Endothelial cell of umbilical vein (primary cell): ENCODE data around the gene DNAH10.

Source experiments
- EZH2 ChIP-seq: IDR thresholded peaks from 2 replicates; pipeline ENCODE4 v1.6.1; 2012; ENCODE audit warnings: borderline replicate concordance, low read depth, mild to moderate bottlenecking, moderate library complexity, low read length, inconsistent platforms; ENCODE audit not compliant: severe bottlenecking
- GATA2 ChIP-seq: IDR thresholded peaks from 2 replicates; pipeline ENCODE4 v1.7.0; 2011; ENCODE audit warnings: low read depth, mild to moderate bottlenecking, moderate library complexity, mixed read lengths, low read length; ENCODE audit not compliant: insufficient read length, insufficient read depth
- JUN ChIP-seq: IDR thresholded peaks from 2 replicates; pipeline ENCODE4 v1.6.1; 2011; ENCODE audit warnings: borderline replicate concordance, low read depth; ENCODE audit not compliant: insufficient read length, insufficient read depth
- MYC ChIP-seq: IDR thresholded peaks from one replicate; pipeline ENCODE4 v1.6.1; 2011; ENCODE audit warnings: mild to moderate bottlenecking, low read depth, low read length
- POLR2A ChIP-seq: IDR thresholded peaks from 2 replicates; pipeline ENCODE4 v1.6.1; 2012; ENCODE audit warnings: low read depth, mild to moderate bottlenecking, control low read depth, low read length
- TF ChIP-seq, protein P1 (sequence below), 2 donors: IDR thresholded peaks; 1 replicate in 1 of 2; 2 replicates in 1 of 2; pipeline ENCODE4 v1.5.1; 2011; ENCODE audit warnings: low read length in 2 of 2, mild to moderate bottlenecking in 2 of 2, moderate library complexity in 2 of 2, control low read depth in 1 of 2, inconsistent platforms in 1 of 2, low read depth in 1 of 2; ENCODE audit not compliant: insufficient read depth in 1 of 2; ENCODE audit errors: extremely low read depth in 1 of 2

DNA sequence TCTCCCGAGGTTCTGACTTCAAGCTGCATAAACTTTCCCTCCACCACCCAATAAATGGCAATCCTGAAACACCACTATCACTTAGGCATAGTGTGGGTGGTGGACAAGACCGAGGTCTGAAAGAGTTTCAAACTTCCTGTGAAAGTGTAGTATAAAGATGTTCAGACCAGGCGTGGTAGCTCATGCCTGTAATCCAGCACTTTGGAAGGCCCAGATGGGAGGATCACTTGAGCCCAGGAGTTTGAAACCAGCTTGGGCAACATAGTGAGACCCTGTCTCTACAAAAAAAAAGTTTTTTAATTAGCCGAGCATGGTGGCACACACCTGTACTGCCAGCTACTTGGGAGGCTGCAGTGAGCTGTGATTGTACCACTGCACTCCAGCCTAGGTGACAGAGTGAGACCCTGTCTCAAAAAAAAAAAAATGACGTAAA lies 148.7 kb downstream of the DNAH10 start:
- TF ChIP-seq EZH2: no peak
- no peak for TF ChIP-seq POLR2A
- TF ChIP-seq, protein P1, sequence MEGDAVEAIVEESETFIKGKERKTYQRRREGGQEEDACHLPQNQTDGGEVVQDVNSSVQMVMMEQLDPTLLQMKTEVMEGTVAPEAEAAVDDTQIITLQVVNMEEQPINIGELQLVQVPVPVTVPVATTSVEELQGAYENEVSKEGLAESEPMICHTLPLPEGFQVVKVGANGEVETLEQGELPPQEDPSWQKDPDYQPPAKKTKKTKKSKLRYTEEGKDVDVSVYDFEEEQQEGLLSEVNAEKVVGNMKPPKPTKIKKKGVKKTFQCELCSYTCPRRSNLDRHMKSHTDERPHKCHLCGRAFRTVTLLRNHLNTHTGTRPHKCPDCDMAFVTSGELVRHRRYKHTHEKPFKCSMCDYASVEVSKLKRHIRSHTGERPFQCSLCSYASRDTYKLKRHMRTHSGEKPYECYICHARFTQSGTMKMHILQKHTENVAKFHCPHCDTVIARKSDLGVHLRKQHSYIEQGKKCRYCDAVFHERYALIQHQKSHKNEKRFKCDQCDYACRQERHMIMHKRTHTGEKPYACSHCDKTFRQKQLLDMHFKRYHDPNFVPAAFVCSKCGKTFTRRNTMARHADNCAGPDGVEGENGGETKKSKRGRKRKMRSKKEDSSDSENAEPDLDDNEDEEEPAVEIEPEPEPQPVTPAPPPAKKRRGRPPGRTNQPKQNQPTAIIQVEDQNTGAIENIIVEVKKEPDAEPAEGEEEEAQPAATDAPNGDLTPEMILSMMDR (IDR thresholded peaks at IDR 0.05; ENCODE audit: extremely low read depth in 1 of 2, insufficient read depth in 1 of 2, low read depth in 1 of 2, low read length in 2 of 2): no peak
- TF ChIP-seq JUN: no peak
- TF ChIP-seq MYC: no peak
- TF ChIP-seq GATA2: no peak
